HAP-1 (cell line): ENCODE results near the gene TRIP13.
"Not testable (repeated sequence)": the region's sequence is repeated elsewhere in the genome, so short reads cannot be mapped to it uniquely, and the experiment has no call there.

Experiments used
- DNase-seq, 2 experiments: peaks; one replicate each; pipeline ENCODE4 v3.0.0-alpha.2; 2016 to 2020; ENCODE audit warnings: low spot score in 2 of 2
- H3K27me3 ChIP-seq: fragments of 250-450 bp; sonication (Bioruptor Pico); 2 replicates; pipeline ENCODE4 v1.5.1; 2020; ENCODE audit warnings: low read depth, mild to moderate bottlenecking, moderate library complexity
- H3K36me3 ChIP-seq: fragments of 250-450 bp; sonication (Bioruptor Pico); replicated peaks from 2 replicates; pipeline ENCODE4 v1.5.1; 2020; ENCODE audit warnings: mild to moderate bottlenecking
- H3K4me1 ChIP-seq: fragments of 250-450 bp; sonication (Bioruptor Pico); 2 replicates; pipeline ENCODE4 v1.5.1; 2020; ENCODE audit warnings: mild to moderate bottlenecking
- H3K4me3 ChIP-seq: fragments of 250-450 bp; sonication (Bioruptor Pico); 2 replicates; pipeline ENCODE4 v1.5.1; 2020; ENCODE audit warnings: mild to moderate bottlenecking, moderate library complexity
- H3K9me3 ChIP-seq: fragments of 250-450 bp; sonication (Bioruptor Pico); 2 replicates; pipeline ENCODE4 v1.5.1; 2020; ENCODE audit warnings: mild to moderate bottlenecking, moderate library complexity
- in situ Hi-C: fragments of 300-500 bp; cut with MboI; formaldehyde crosslinking; loops from 3 replicates; pipeline ENCODE4 v1.14.3; 2020; ENCODE audit warnings: low sequenced_read_pairs, inconsistent platforms, mixed read lengths

Gene TRIP13

GRCh38 chr5:851076-851475, 41.6 kb upstream of the TRIP13 start:
- no peaks in the 10 kb centered on the region for H3K4me1 ChIP-seq
- in situ Hi-C loops, result no loop called here
- H3K27me3 ChIP-seq, result no peaks in the 10 kb centered on the region
- DNase-seq, result peak in 1 of 2 experiments; percentile 6
- no peaks in the 10 kb centered on the region for H3K9me3 ChIP-seq
- H3K36me3 ChIP-seq, result no peaks in the 10 kb centered on the region
- no peak overlapping the region for H3K4me3 ChIP-seq

- Histone ChIP-seq H3K36me3 (no peaks in the 10 kb centered on the region), H3K9me3 (no peaks in the 10 kb centered on the region), H3K27me3 (no peaks in the 10 kb centered on the region), H3K4me1 (no peaks in the 10 kb centered on the region), H3K4me3 (no peak overlapping the region)
- in situ Hi-C loops, result no loop called here
- no peak for DNase-seq
Measured at GRCh38 chr5:851553-851952, 41.1 kb upstream of the TRIP13 start.

GRCh38 chr5:852018-852417, 40.7 kb upstream of the TRIP13 start:
- DNase-seq, result no peak
- Histone ChIP-seq H3K9me3 (no peaks in the 10 kb centered on the region), H3K4me1 (no peaks in the 10 kb centered on the region), H3K27me3 (no peaks in the 10 kb centered on the region), H3K4me3 (no peak overlapping the region), H3K36me3 (no peaks in the 10 kb centered on the region)
- in situ Hi-C loops, result no loop called here

- no peak overlapping the region for H3K4me3 ChIP-seq
- no peaks in the 10 kb centered on the region for H3K4me1 ChIP-seq
- H3K9me3 ChIP-seq, result no peaks in the 10 kb centered on the region
- no peaks in the 10 kb centered on the region for H3K36me3 ChIP-seq
- DNase-seq, result no peak
- H3K27me3 ChIP-seq, result no peaks in the 10 kb centered on the region
- in situ Hi-C loops, result no loop called here
Measured at GRCh38 chr5:852431-853401, 40.0 kb upstream of the TRIP13 start.

- DNase-seq, in situ Hi-C loops, H3K36me3 ChIP-seq, H3K9me3 ChIP-seq, H3K27me3 ChIP-seq, H3K4me1 ChIP-seq, H3K4me3 ChIP-seq: not testable (repeated sequence)
Measured at GRCh38 chr5:853416-854090, 39.1 kb upstream of the TRIP13 start.

GRCh38 chr5:854217-854616, 38.5 kb upstream of the TRIP13 start:
- DNase-seq, result no peak
- in situ Hi-C loops, result no loop called here
- H3K4me3 ChIP-seq, result no peak overlapping the region

GRCh38 chr5:854966-855743, 37.5 kb upstream of the TRIP13 start:
- Histone ChIP-seq H3K27me3 (no peaks in the 10 kb centered on the region), H3K4me3 (no peak overlapping the region), H3K9me3 (no peaks in the 10 kb centered on the region), H3K4me1 (no peaks in the 10 kb centered on the region), H3K36me3 (no peaks in the 10 kb centered on the region)
- no peak for DNase-seq
- in situ Hi-C loops, result no loop called here

More at GRCh38 chr5:854217-854616, 38.5 kb upstream of the TRIP13 start:
- H3K4me1 ChIP-seq, result no peaks in the 10 kb centered on the region
- H3K9me3 ChIP-seq, result no peaks in the 10 kb centered on the region
- no peaks in the 10 kb centered on the region for H3K36me3 ChIP-seq
- H3K27me3 ChIP-seq, result no peaks in the 10 kb centered on the region

GRCh38 chr5:855771-856530, 36.7 kb upstream of the TRIP13 start:
- Histone ChIP-seq H3K4me3 (no peak overlapping the region), H3K27me3 (no peaks in the 10 kb centered on the region), H3K4me1 (no peaks in the 10 kb centered on the region), H3K36me3 (no peaks in the 10 kb centered on the region), H3K9me3 (no peaks in the 10 kb centered on the region)
- no peak for DNase-seq
- in situ Hi-C loops, result no loop called here

- H3K4me1 ChIP-seq, result no peaks in the 10 kb centered on the region
- no peaks in the 10 kb centered on the region; the same call in 1 of the 2 replicates for H3K36me3 ChIP-seq
- no peak for DNase-seq
- no peaks in the 10 kb centered on the region for H3K9me3 ChIP-seq
- in situ Hi-C loops, result no loop called here
- H3K27me3 ChIP-seq, result no peaks in the 10 kb centered on the region
- H3K4me3 ChIP-seq, result no peak overlapping the region
Measured at GRCh38 chr5:856531-857425, 35.9 kb upstream of the TRIP13 start.

GRCh38 chr5:858726-859125, 34.0 kb upstream of the TRIP13 start:
- H3K27me3 ChIP-seq, result no peaks in the 10 kb centered on the region
- in situ Hi-C loops, result no loop called here
- no peak for DNase-seq
- H3K4me3 ChIP-seq, result no peak overlapping the region
- no peaks in the 10 kb centered on the region for H3K4me1 ChIP-seq
- H3K9me3 ChIP-seq, result no peaks in the 10 kb centered on the region
- H3K36me3 ChIP-seq, result peaks cover 13% of the 10 kb centered on the region

- Histone ChIP-seq H3K9me3 (no peaks in the 10 kb centered on the region), H3K4me1 (no peaks in the 10 kb centered on the region), H3K36me3 (peaks cover 20% of the 10 kb centered on the region), H3K4me3 (no peak overlapping the region), H3K27me3 (no peaks in the 10 kb centered on the region)
- no peak for DNase-seq
- in situ Hi-C loops, result no loop called here
Measured at GRCh38 chr5:859391-859790, 33.3 kb upstream of the TRIP13 start.

GRCh38 chr5:859798-860296, 32.8 kb upstream of the TRIP13 start:
- no peaks in the 10 kb centered on the region for H3K27me3 ChIP-seq
- no peak overlapping the region for H3K4me3 ChIP-seq
- H3K4me1 ChIP-seq, result no peaks in the 10 kb centered on the region
- peaks cover 24% of the 10 kb centered on the region for H3K36me3 ChIP-seq
- in situ Hi-C loops, result no loop called here
- no peaks in the 10 kb centered on the region for H3K9me3 ChIP-seq
- no peak for DNase-seq
